ENCODE measurements around the gene TMEM151A.

DNA sequence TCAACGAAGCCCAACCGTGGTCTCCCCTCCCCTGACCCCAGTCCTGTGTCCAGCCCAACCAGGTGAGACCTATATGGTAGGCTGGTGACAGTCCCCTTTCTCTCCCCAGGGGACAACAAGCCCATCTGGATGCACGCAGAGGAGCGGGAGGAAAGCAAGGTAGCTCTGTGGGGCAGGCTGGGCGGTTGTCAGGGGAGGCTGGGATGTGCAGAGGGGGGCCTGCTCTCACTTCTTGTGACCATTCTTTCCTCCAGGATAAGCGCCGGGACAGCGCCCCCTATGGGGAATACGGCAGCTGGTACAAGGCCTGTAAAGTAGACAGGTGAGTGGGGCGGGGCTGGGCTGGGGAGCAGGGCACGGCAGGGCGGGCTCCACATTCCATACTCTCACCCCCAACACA is 26.8 kb upstream of the TMEM151A start:
- TF ChIP-seq, protein P1, sequence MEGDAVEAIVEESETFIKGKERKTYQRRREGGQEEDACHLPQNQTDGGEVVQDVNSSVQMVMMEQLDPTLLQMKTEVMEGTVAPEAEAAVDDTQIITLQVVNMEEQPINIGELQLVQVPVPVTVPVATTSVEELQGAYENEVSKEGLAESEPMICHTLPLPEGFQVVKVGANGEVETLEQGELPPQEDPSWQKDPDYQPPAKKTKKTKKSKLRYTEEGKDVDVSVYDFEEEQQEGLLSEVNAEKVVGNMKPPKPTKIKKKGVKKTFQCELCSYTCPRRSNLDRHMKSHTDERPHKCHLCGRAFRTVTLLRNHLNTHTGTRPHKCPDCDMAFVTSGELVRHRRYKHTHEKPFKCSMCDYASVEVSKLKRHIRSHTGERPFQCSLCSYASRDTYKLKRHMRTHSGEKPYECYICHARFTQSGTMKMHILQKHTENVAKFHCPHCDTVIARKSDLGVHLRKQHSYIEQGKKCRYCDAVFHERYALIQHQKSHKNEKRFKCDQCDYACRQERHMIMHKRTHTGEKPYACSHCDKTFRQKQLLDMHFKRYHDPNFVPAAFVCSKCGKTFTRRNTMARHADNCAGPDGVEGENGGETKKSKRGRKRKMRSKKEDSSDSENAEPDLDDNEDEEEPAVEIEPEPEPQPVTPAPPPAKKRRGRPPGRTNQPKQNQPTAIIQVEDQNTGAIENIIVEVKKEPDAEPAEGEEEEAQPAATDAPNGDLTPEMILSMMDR (IDR thresholded peaks at IDR 0.05) = peak in 1 of 5 experiments; percentile 15
- TF ChIP-seq EP300 (IDR thresholded peaks at IDR 0.05) (no peak), POLR2A (IDR thresholded peaks at IDR 0.05) (no peak)
